ENCODE data around the gene PPP1R16B. TPM values are rescaled to one million over a fixed set of nuclear protein-coding genes. Genes with fewer than 3 reads are reported as not detected.

Gene PPP1R16B
- total and polyA plus RNA-seq, 2 experiments from 2014 or later: 0.15 TPM; not detected in 1

DNA sequence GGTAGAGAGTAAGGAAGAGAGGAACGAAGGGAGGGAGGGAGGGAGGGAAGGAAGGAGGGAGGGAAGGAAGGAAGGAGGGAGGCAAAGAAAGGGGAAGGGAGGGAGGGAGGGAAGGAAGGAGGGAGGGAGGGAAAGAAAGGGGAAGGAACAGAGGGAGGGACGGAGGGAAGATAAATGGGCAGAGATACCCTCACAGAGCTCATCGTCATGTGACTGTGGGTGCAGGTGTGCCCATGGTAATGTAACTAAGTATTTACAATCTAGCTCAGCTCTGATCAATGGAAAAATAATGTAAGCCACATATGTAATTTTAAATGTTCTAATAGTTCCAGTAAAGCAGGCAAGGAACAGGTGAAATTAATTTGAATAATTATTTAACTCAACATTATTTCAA, 66.1 kb downstream of the PPP1R16B start:
- H3K9me3 ChIP-seq (ENCODE audit: low read depth): no peaks in the 10 kb centered on the region
- no peak for DNase-seq (ENCODE audit: low read depth in 1 of 2, low spot score in 1 of 2)
- H3K27ac ChIP-seq: no peak overlapping the region
- H3K27me3 ChIP-seq: no peaks in the 10 kb centered on the region
- no peak overlapping the region for H3K4me3 ChIP-seq
- H3K36me3 ChIP-seq: no peaks in the 10 kb centered on the region
- TF ChIP-seq, protein P1, sequence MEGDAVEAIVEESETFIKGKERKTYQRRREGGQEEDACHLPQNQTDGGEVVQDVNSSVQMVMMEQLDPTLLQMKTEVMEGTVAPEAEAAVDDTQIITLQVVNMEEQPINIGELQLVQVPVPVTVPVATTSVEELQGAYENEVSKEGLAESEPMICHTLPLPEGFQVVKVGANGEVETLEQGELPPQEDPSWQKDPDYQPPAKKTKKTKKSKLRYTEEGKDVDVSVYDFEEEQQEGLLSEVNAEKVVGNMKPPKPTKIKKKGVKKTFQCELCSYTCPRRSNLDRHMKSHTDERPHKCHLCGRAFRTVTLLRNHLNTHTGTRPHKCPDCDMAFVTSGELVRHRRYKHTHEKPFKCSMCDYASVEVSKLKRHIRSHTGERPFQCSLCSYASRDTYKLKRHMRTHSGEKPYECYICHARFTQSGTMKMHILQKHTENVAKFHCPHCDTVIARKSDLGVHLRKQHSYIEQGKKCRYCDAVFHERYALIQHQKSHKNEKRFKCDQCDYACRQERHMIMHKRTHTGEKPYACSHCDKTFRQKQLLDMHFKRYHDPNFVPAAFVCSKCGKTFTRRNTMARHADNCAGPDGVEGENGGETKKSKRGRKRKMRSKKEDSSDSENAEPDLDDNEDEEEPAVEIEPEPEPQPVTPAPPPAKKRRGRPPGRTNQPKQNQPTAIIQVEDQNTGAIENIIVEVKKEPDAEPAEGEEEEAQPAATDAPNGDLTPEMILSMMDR (IDR thresholded peaks at IDR 0.05; ENCODE audit: low read depth, low read length): no peak
- no peaks in the 10 kb centered on the region for H3K4me1 ChIP-seq (ENCODE audit: low read depth)

GRCh38 chr20:38872036-38872435, 66.5 kb downstream of the PPP1R16B start:
- Histone ChIP-seq H3K27me3 (no peaks in the 10 kb centered on the region), H3K9me3 (ENCODE audit: low read depth) (no peaks in the 10 kb centered on the region), H3K36me3 (no peaks in the 10 kb centered on the region), H3K4me1 (ENCODE audit: low read depth) (no peaks in the 10 kb centered on the region), H3K27ac (no peak overlapping the region), H3K4me3 (no peak overlapping the region)
- TF ChIP-seq, protein P1 (IDR thresholded peaks at IDR 0.05; ENCODE audit: low read depth, low read length): no peak
- no peak for DNase-seq (ENCODE audit: low read depth in 1 of 2, low spot score in 1 of 2)

- H3K9me3 ChIP-seq (ENCODE audit: low read depth): no peaks in the 10 kb centered on the region
- H3K4me1 ChIP-seq (ENCODE audit: low read depth): no peaks in the 10 kb centered on the region
- H3K27ac ChIP-seq: no peak overlapping the region
- H3K4me3 ChIP-seq: no peak overlapping the region
- no peaks in the 10 kb centered on the region for H3K27me3 ChIP-seq
- no peak for DNase-seq (ENCODE audit: low read depth in 1 of 2, low spot score in 1 of 2)
- H3K36me3 ChIP-seq: no peaks in the 10 kb centered on the region
- TF ChIP-seq, protein P1 (IDR thresholded peaks at IDR 0.05; ENCODE audit: low read depth, low read length): no peak
Observed at GRCh38 chr20:38872491-38873049, 67.1 kb downstream of the PPP1R16B start.

GRCh38 chr20:38873050-38873581, 67.6 kb downstream of the PPP1R16B start:
- Histone ChIP-seq H3K36me3 (no peaks in the 10 kb centered on the region), H3K27ac (no peak overlapping the region), H3K4me3 (no peak overlapping the region), H3K27me3 (no peaks in the 10 kb centered on the region), H3K9me3 (ENCODE audit: low read depth) (no peaks in the 10 kb centered on the region), H3K4me1 (ENCODE audit: low read depth) (no peaks in the 10 kb centered on the region)
- TF ChIP-seq, protein P1 (IDR thresholded peaks at IDR 0.05; ENCODE audit: low read depth, low read length): no peak
- DNase-seq (ENCODE audit: low read depth in 1 of 2, low spot score in 1 of 2): no peak

DNA sequence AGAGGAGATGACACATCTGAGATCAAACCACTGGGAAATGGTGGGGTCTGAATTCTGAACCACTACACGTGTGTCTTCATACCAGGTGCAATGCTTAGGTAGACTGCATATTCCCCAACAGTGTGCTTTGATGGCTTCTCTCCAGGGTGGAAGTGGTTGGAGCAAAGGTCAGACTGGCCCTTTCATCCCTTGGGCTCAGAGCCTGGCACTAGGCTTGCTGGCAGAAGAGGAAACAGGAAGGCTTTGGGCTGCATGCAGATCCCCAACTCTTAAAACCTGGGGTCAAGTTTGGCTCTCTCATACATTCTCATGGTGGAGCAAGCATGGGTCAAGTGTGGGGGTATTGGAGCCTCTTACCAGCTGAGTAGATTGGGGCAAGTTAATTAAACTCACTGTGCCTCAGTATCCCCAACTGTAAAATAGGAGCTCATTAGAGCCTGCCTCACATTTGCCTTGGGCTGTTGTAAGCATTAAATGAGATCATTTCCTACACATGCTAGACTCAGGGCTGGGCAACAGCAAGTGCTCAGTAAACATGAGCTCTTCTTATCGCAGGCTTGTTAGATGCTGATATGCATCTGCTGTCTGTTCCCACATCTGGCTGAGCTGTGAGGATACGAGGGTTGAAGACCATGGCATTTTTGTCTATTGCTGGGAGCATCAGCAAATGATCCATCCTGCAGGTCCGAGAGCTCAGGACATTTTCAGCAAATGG, 69.1 kb downstream of the PPP1R16B start:
- Histone ChIP-seq H3K36me3 (no peaks in the 10 kb centered on the region), H3K9me3 (ENCODE audit: low read depth) (no peaks in the 10 kb centered on the region), H3K4me3 (no peak overlapping the region), H3K4me1 (ENCODE audit: low read depth) (no peaks in the 10 kb centered on the region), H3K27me3 (no peaks in the 10 kb centered on the region), H3K27ac (no peak overlapping the region)
- DNase-seq (ENCODE audit: low read depth in 1 of 2, low spot score in 1 of 2): no peak
- TF ChIP-seq, protein P1 (IDR thresholded peaks at IDR 0.05; ENCODE audit: low read depth, low read length): no peak

All from cardiac muscle cell (in vitro differentiated cells and primary cell).